Lung (tissue), 12 donors: Measurements from ENCODE around the gene SLA2. TPM values are rescaled to one million over a fixed set of nuclear protein-coding genes. Genes with fewer than 3 reads are reported as not detected.
A peak's percentile ranks its signal among the peaks of the same experiment; 100 is the strongest.

Experiments
- ATAC-seq: fragments of 200-7000 bp; cut with Tn5 transposase; one replicate; pipeline ENCODE4 v1.9.1; 2020; ENCODE audit warnings: moderate number of reproducible peaks; ENCODE audit not compliant: insufficient read depth, low FRiP score
- DNase-seq, 3 donors: peaks; one replicate each; pipeline ENCODE4 v3.0.0-alpha.2; 2013 to 2017
- H3K27ac ChIP-seq, 2 donors: one replicate each; pipeline ENCODE4 v1.5.1; 2013; ENCODE audit warnings: mild to moderate bottlenecking in 2 of 2, moderate library complexity in 2 of 2, control low read depth in 1 of 2, inconsistent platforms in 1 of 2, low read depth in 1 of 2, low read length in 1 of 2
- H3K27me3 ChIP-seq, 3 donors: one replicate each; pipeline ENCODE4 v1.5.1; 2013; ENCODE audit warnings: low read length in 2 of 3; ENCODE audit not compliant: control insufficient read depth in 3 of 3, insufficient read depth in 3 of 3
- H3K36me3 ChIP-seq, 4 donors: one replicate each; pipeline ENCODE4 v1.5.1; 2013; ENCODE audit warnings: low read length in 4 of 4, mild to moderate bottlenecking in 1 of 4, moderate library complexity in 1 of 4; ENCODE audit not compliant: control insufficient read depth in 4 of 4, insufficient read depth in 4 of 4
- H3K4me1 ChIP-seq, 5 donors: one replicate each; pipeline ENCODE4 v1.5.1; 2013; ENCODE audit warnings: low read length in 5 of 5, mild to moderate bottlenecking in 2 of 5, moderate library complexity in 1 of 5; ENCODE audit not compliant: control insufficient read depth in 5 of 5, insufficient read depth in 5 of 5
- H3K4me3 ChIP-seq: one replicate; pipeline ENCODE4 v1.5.1; 2013; ENCODE audit warnings: mild to moderate bottlenecking, control low read depth, moderate library complexity
- H3K9ac ChIP-seq, 2 donors: one replicate each; pipeline ENCODE4 v1.5.1; 2013; ENCODE audit warnings: low read length in 2 of 2, control low read depth in 1 of 2; ENCODE audit not compliant: insufficient read depth in 1 of 2
- H3K9me3 ChIP-seq, 4 donors: one replicate each; pipeline ENCODE4 v1.5.1; 2013; ENCODE audit warnings: low read length in 3 of 4, mild to moderate bottlenecking in 1 of 4, moderate library complexity in 1 of 4; ENCODE audit not compliant: control insufficient read depth in 4 of 4, insufficient read depth in 3 of 4
- WGBS, 2 donors: extraction: QIAGEN DNeasy Blood & Tissue Kit; methylation state at CpG; one replicate each; pipeline ENCODE4 v1.1.7; 2013; 5-methylcytosine and 5-hydroxymethylcytosine counted together
- polyA plus RNA-seq, 2 donors: library from polyadenylated mRNA; stranded (reverse); fragments of 200-250 nt; gene quantifications; one replicate each; pipeline ENCODE4 v1.2.1, GENCODE V29; 2013
- total RNA-seq, 2 donors: library from RNA; depleted of rRNA in 1 of 2; stranded (reverse); fragments of >200 nt in 1 of 2; gene quantifications; one replicate each; pipeline ENCODE4 v1.2.1, GENCODE V29; 2014 to 2021
- TF ChIP-seq, protein P1 (sequence below): IDR thresholded peaks from 2 replicates; pipeline ENCODE4 v1.5.1; 2012; ENCODE audit warnings: mild to moderate bottlenecking; ENCODE audit errors: control extremely low read depth, extremely low read depth
- donor health status: control.
- donor health status: control.
- donor health status: Bipolar disorder and iron deficiency.
- donor health status: healthy.
- donor health status: DM: yes; HTN: yes; CAD: no.

SLA2 gene
- total and polyA plus RNA-seq, 4 donors: 0.87 to 1.8 (median 1.6) TPM

DNA sequence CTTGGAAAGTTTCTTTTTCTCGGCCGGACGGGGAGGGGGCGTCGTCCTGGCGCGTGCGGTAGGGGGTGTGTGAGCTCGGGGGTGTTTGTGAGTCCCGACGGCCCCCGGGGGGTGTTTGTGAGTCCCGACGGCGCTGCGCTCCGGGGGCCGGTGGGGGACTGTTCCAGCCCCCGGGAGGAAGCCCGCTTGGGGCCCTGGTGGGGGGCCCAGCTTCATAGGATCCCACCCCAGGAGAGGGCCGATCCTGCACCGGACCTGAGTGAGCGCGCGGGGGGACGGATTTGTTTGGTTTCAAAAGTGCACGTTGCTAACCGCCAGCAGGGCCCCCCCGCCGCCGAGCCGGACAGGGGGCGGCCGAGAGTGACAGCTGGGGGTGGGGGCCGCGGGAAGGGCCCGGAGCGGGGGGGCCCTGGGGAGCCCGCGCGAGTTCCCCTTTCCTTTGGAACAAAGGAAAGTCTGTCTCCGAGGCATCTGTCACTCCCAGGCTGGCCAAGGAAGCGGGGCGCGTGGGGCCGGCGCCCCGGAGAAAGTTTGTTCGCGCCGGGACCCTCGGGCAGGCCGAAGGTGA, 72.1 kb downstream of the SLA2 start:
- peaks cover 0 to 6% (median 0%) of the 10 kb centered on the region in 4 donors for H3K36me3 ChIP-seq
- peak overlapping the region; percentile 90 to 91 for H3K27ac ChIP-seq
- H3K9ac ChIP-seq: peak overlapping the region in 1 of 2 donors; percentile 77
- 1% methylated on average over 47 to 53 of the region's 53 CpGs for WGBS, 2 donors
- H3K27me3 ChIP-seq: no peaks in the 10 kb centered on the region
- peak overlapping the region; percentile 83 for H3K4me3 ChIP-seq
- ATAC-seq (peak; percentile 4), DNase-seq (peak in 1 of 3 donors; percentile 76)
- TF ChIP-seq, protein P1, sequence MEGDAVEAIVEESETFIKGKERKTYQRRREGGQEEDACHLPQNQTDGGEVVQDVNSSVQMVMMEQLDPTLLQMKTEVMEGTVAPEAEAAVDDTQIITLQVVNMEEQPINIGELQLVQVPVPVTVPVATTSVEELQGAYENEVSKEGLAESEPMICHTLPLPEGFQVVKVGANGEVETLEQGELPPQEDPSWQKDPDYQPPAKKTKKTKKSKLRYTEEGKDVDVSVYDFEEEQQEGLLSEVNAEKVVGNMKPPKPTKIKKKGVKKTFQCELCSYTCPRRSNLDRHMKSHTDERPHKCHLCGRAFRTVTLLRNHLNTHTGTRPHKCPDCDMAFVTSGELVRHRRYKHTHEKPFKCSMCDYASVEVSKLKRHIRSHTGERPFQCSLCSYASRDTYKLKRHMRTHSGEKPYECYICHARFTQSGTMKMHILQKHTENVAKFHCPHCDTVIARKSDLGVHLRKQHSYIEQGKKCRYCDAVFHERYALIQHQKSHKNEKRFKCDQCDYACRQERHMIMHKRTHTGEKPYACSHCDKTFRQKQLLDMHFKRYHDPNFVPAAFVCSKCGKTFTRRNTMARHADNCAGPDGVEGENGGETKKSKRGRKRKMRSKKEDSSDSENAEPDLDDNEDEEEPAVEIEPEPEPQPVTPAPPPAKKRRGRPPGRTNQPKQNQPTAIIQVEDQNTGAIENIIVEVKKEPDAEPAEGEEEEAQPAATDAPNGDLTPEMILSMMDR: no peak
- peaks cover 0 to 27% (median 8%) of the 10 kb centered on the region in 5 donors for H3K4me1 ChIP-seq
- no peaks in the 10 kb centered on the region for H3K9me3 ChIP-seq

DNA sequence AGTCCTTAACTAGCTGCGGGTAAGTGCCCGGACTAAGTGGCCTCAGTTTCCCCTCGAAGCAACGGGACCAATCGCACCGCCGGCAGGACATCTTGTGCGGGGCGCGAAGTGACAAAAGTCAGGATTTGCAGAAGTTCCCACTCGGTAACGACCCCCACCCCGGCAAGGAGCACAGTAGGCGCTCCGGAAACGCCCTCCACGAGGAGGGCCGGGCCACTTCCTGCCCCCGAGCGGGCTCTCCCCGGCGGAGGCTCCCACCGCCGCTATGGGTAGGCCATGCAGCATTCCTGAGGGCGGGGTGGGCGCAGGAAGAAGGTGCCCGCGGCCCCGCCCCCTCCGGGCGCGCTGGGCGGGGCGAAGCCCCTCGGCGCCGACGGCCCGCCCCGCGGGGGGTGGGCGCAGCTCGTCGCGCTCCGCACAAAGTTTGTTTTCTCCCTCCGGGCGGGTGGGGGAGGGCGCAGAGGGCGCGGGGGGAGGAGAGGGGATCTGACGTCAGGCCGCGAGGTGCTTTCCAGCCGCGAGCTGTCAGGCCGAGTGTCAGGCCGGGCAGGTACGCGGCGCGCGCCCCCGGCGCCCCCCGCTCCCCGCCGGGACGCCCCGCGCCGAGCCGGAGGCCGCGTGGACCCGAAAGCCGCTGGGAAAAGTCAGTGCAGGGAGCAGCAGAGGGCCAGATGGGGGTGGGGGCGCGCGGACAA, 72.7 kb downstream of the SLA2 start, which contains the start of gene TGIF2:
Gene TGIF2 (plus strand): TSS at position 495 of the 695 bp plus-strand sequence. CDS start 5,178 bp downstream, outside the sequence.
- no peaks in the 10 kb centered on the region for H3K36me3 ChIP-seq
- no peaks in the 10 kb centered on the region for H3K27me3 ChIP-seq
- peaks cover 0 to 27% (median 8%) of the 10 kb centered on the region in 5 donors for H3K4me1 ChIP-seq
- DNase-seq: peak; percentile 95 to 97 (median 97)
- peak within 1 kb of the TSS; percentile 90 to 91 for H3K27ac ChIP-seq
- H3K9ac ChIP-seq: peak within 1 kb of the TSS; percentile 77 to 94
- H3K9me3 ChIP-seq: no peaks in the 10 kb centered on the region
- peak within 1 kb of the TSS; percentile 83 for H3K4me3 ChIP-seq
- ATAC-seq: peak; percentile 90
- WGBS, 2 donors: 0 to 1% methylated on average over 57 to 79 of the region's 80 CpGs
- TF ChIP-seq, protein P1: no peak

DNA sequence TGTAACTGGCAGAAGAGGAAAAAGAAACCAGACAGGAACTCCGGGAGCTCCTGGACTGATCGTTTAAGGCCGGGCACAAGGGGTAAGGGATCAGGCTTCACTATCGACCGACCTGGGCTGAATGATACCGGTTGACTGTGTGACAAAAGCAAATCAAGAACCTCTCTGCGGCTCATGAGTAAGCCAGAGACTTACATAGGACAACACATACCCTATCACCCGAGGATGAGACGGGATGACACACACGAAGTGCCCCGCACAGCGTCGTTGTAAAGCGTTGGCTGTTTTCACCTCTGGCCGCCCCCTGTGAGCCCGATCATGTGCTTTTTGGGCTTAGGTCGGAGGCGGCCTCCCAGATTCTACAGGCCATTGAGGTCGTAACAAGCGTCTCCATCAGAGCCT, 73.3 kb downstream of the SLA2 start:
- WGBS, 2 donors: 9 to 10% methylated on average over 20 of the region's 20 CpGs
- no peaks in the 10 kb centered on the region for H3K9me3 ChIP-seq
- H3K4me1 ChIP-seq: peaks cover 0 to 27% (median 8%) of the 10 kb centered on the region in 5 donors
- no peaks in the 10 kb centered on the region for H3K27me3 ChIP-seq
- TF ChIP-seq, protein P1: no peak
- peak overlapping the region; percentile 89 to 90 for H3K27ac ChIP-seq
- peak overlapping the region; percentile 53 to 94 for H3K9ac ChIP-seq
- no peaks in the 10 kb centered on the region for H3K36me3 ChIP-seq
- peak overlapping the region; percentile 8 for H3K4me3 ChIP-seq
- DNase-seq: peak in 2 of 3 donors; percentile 50 to 64
- ATAC-seq: no peak
